ENCODE results near the gene RPS6KB2.
"Not testable (repeated sequence)": the region's sequence is repeated elsewhere in the genome, so short reads cannot be mapped to it uniquely, and the experiment has no call there.

The RPS6KB2 gene

GRCh38 chr11:67410984-67411784, 17.1 kb upstream of the RPS6KB2 start:
- no peak for DNase-seq

GRCh38 chr11:67411785-67412152, 16.5 kb upstream of the RPS6KB2 start:
- peak in 1 of 2 experiments; percentile 33 for DNase-seq

DNA sequence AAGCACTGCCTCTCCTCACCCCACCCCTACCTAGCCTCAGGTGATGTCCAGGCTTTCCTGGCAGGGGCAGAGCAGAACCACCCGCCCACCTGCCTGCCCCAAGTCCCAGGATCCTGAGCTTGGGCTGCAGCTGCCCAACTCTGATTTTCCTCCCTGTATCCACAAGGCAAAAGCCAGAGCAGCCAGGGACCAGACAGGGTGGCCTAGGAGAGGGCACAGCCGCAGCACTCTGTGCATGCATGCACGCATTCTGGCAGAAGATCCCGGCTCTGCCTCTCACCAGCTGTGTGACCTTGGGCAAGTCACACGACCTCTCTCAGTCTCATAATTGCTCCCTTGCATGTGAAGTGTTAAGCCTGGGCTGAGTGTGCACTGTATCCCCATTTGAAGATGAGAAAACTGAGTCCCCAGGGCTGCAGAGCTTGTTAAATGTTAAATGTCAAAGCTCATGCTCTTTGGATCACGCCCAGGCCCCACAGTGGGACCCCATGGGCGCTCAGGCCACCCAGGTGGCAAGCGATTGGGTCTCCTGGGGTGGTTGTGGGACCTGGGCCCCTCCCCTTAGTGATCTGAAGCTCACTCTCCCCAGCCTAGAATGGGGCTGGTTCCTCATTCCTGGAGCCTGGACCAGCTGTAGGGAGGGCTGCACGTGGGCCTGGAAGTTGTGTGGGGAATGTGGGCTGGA, 15.7 kb upstream of the RPS6KB2 start:
- peak in 1 of 2 experiments; percentile 24 for DNase-seq

GRCh38 chr11:67413266-67413849, 14.9 kb upstream of the RPS6KB2 start:
- DNase-seq = peak in 1 of 2 experiments; percentile 25

- peak in 1 of 2 experiments; percentile 41 for DNase-seq
Observed at GRCh38 chr11:67415501-67416304, 12.6 kb upstream of the RPS6KB2 start, which contains the start of gene CARNS1. Gene CARNS1, plus strand, starts transcription at chr11:67415678. Its CDS starts 522 bp downstream, at chr11:67416200.

DNA sequence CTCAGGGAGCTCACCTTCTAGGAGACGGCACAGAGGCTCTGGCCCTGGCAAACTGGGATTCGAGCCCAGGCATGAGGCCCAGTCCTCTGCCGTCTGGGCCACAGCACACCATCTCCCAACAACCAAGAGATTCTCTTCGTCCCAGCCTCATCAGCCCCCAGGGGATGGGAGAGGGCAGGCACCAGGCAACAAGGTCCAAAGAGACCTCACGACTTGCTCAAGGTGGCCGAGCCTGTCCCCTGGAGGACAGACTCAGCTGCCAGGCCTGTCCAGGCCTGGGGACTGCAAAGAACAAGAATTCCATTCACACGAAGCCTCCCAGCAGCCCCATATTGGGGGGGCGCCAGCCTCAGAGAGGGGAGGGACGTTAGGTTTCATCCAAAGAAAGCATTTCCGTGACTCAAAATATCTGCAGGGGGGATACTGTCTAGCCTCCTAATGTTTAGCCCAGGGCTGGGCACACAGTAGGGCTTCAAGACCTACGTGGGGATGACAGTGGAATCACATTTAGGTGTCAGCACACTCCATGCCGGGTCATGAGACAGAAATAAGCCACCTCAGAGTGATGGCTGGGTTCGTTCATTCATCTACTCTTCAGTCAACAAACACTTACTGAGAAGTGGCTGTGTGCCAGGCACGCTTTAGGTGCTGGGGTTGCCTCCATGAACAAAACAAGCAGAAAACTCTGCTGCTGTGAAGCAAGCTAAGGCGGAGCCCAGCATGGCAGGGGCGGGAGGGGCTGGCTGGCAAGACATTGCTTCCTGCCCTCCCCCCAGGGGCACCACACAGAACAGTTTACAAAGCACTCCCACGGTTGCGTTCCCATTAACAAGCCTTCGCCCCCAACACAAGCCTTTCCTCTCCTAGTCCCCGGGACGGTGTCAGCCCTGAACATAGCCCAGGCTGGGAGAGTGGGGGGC, 11.6 kb upstream of the RPS6KB2 start:
- DNase-seq = peak in 1 of 2 experiments; percentile 62

DNA sequence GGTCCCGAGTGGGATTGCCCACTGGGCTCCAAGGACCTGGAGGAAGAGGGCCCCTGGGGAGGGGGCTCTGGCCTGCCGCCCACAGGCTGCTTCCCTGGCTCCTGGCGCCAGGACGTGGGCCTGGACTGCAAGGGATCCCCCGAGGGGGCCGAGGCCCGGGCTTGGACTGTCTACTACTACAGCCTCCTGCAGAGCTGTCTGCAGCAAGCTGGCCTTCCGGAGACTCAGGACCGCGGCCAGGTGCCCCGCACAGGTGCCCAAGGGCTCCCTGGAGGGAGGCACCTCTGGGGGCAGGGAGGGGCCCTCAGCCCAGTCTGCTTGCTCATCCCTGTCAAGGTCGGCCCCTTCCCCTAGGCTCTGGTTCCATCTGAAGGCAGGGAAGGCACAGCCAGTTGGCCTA, 10.9 kb upstream of the RPS6KB2 start:
- no peak for DNase-seq

DNA sequence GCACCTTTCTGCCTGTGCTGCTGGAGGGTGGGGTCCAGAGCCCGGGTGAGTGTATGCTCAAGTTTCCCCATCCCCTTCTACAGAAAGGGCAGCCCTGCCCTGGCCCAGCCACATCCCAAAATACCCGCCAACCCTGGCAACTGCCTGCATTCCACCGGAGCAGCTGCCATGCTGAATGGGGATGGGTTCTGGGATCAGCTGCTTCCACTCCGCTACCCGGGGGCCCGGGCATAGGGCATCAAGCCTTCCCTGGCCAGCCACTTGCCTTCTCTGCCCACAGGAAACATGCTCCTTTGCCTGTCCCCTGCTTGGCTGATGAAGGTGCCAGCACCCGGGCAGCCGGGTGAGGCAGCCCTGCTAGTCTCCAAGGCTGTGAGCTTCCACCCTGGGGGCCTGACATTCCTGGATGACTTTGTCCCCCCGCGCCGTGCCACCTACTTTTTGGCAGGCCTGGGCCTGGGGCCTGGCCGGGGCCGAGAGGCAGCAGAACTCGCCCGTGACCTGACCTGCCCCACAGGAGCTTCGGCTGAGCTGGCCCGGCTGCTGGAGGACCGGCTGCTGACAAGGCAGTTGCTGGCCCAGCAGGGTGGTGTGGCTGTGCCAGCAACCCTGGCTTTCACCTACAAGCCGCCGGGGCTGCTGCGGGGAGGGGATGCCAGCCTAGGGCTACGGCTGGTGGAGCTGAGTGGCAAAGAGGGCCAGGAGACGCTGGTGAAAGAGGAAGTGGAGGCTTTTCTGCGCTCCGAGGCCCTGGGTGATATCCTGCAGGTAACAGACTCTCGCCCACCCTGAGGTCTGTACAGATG, 9.6 kb upstream of the RPS6KB2 start:
- peak; percentile 53 to 59 for DNase-seq

- peak in 1 of 2 experiments; percentile 41 for DNase-seq
Observed at GRCh38 chr11:67419325-67420049, 8.8 kb upstream of the RPS6KB2 start.

DNA sequence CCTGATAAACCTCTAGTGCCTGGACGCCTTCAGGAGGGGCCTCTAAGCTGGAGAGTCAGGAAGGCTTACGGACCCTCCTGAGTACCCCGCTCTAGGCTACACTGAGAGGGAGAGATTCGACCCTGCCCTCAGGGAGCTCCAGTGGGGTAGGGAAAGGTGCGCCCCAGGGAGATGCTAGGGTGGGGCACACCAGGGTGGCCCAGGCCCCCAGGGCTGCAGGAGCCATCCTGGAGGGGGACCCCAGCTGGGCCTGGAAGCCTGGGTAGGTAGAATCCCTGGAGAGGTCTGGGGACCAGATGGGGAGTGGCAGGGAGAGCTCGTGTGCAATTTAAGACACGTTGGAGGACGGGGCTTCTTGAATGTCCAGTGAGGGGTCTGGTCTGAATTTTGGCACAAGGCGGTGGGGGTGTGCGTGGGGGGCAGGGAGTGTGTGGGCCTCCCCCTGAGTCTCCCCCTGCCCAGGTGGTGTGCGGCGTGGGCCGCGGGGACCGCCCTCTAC, 8.1 kb upstream of the RPS6KB2 start:
- peak; percentile 58 to 65 for DNase-seq

- DNase-seq = peak; percentile 99 to 100
Observed at GRCh38 chr11:67420646-67421429, 7.5 kb upstream of the RPS6KB2 start.

- DNase-seq = no peak
Observed at GRCh38 chr11:67421430-67422031, 6.8 kb upstream of the RPS6KB2 start.

GRCh38 chr11:67422891-67423290, 5.4 kb upstream of the RPS6KB2 start:
- DNase-seq = no peak

- no peak for DNase-seq
Observed at GRCh38 chr11:67423466-67423865, 4.8 kb upstream of the RPS6KB2 start.

GRCh38 chr11:67423891-67424613, 4.2 kb upstream of the RPS6KB2 start:
- no peak for DNase-seq

- not testable (repeated sequence) for DNase-seq
Observed at GRCh38 chr11:67427364-67427859, 882 bp upstream of the RPS6KB2 start.

DNA sequence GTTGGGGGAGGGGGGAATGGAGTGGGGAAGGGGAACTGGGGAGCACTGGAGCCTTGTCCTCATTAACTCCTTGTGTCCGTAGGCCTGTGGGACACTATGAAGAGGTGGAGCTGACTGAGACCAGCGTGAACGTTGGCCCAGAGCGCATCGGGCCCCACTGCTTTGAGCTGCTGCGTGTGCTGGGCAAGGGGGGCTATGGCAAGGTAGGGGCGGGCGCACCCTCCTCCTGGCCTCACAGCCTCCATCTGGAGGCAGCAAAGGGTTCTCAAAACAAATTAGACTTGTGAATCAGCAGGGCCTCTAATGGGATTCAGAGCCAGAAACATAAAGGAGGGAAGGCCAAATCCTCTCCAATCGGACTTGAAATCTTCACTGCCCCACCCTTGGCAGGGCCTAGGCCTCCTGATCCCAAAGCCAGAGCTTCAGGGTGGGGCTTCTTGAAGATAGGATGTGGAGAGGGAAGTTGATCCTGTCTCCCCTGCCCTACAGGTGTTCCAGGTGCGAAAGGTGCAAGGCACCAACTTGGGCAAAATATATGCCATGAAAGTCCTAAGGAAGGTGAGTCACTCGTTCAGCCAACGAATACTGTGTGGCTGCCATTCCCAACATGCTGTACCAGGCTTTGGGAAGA, 859 bp downstream of the RPS6KB2 start:
- DNase-seq = no peak
